Spleen (tissue), 13 donors: ENCODE data around the gene RANBP10. TPM values are rescaled to one million over a fixed set of nuclear protein-coding genes. Genes with fewer than 3 reads are reported as not detected.

Experiments used
- DNase-seq: peaks from one replicate; pipeline ENCODE4 v3.0.0-alpha.2; 2020
- H3K27ac ChIP-seq, 8 donors: fragments of 200-600 bp; sonication (generic) in 7 of 8; 1 replicate in 4 of 8; 2 replicates in 4 of 8; pipeline versions ENCODE4 v1.5.0 to v1.8.0; 2016 to 2021; ENCODE audit warnings: inconsistent platforms in 4 of 8, mild to moderate bottlenecking in 4 of 8, moderate library complexity in 1 of 8
- H3K27me3 ChIP-seq, 7 donors: fragments of 200-600 bp; sonication (generic) in 6 of 7; replicated peaks in 1 of 7; 1 replicate in 4 of 7; 2 replicates in 3 of 7; pipeline versions ENCODE4 v1.5.0 to v1.8.0; 2016 to 2021; ENCODE audit warnings: inconsistent platforms in 3 of 7, mild to moderate bottlenecking in 1 of 7
- H3K36me3 ChIP-seq, 6 donors: fragments of 200-600 bp; sonication (generic) in 5 of 6; 1 replicate in 4 of 6; 2 replicates in 2 of 6; pipeline versions ENCODE4 v1.5.0 to v1.8.0; 2016 to 2021; ENCODE audit warnings: inconsistent platforms in 2 of 6
- H3K4me1 ChIP-seq, 6 donors: fragments of 200-600 bp; sonication (generic) in 5 of 6; 1 replicate in 3 of 6; 2 replicates in 3 of 6; pipeline versions ENCODE4 v1.5.0 to v1.8.0; 2016 to 2021; ENCODE audit warnings: inconsistent platforms in 3 of 6
- H3K4me3 ChIP-seq, 8 donors: fragments of 200-600 bp; sonication (generic) in 7 of 8; 1 replicate in 4 of 8; 2 replicates in 4 of 8; pipeline versions ENCODE4 v1.5.0 to v1.8.0; 2016 to 2021; ENCODE audit warnings: inconsistent platforms in 4 of 8, mild to moderate bottlenecking in 4 of 8, moderate library complexity in 2 of 8
- H3K9me3 ChIP-seq, 8 donors: fragments of 200-600 bp; sonication (generic) in 7 of 8; 1 replicate in 4 of 8; 2 replicates in 4 of 8; pipeline versions ENCODE4 v1.5.0 to v1.8.0; 2016 to 2021; ENCODE audit warnings: inconsistent platforms in 4 of 8
- POLR2A ChIP-seq, 3 donors: fragments of 450-650 bp; IDR thresholded peaks; one replicate each; pipeline ENCODE4 v1.5.1; 2017; ENCODE audit warnings: antibody characterized with exemption in 3 of 3, mild to moderate bottlenecking in 1 of 3
- POLR2AphosphoS5 ChIP-seq, 3 donors: sonication (generic); formaldehyde crosslinking; IDR thresholded peaks; one replicate each; pipeline ENCODE4 v1.5.1; 2017; ENCODE audit warnings: antibody characterized with exemption in 3 of 3
- WGBS, 5 donors: extraction: QIAGEN DNeasy Blood & Tissue Kit in 3 of 5; methylation state at CpG; one replicate each; pipeline versions ENCODE4 v1.1.5 to v1.1.7; 2013 to 2018; 5-methylcytosine and 5-hydroxymethylcytosine counted together
- intact Hi-C: fragments of 100-400 bp; cut with DNase I; formaldehyde crosslinking; loops from one replicate; pipeline ENCODE4 v1.15.0; 2023; ENCODE audit warnings: low total_unique reads
- long read RNA-seq, 2 donors: transcript quantifications; one replicate each; lab custom pipeline, GENCODE V29; 2026
- polyA plus RNA-seq, 3 donors: library from polyadenylated mRNA; stranded (reverse); fragments of 200-250 nt; gene quantifications; one replicate each; pipeline ENCODE4 v1.2.1, GENCODE V29; 2013
- total RNA-seq, 7 donors: library from RNA; depleted of rRNA in 3 of 7; stranded (reverse); fragments of >200 nt in 3 of 7; fragmentation: NEBNext Ultra II Directional in 4 of 7; extraction: Animal tissue kit (Norgen Biotek cat#: 25700) in 4 of 7; gene quantifications; one replicate each; pipeline versions ENCODE4 v1.1.0 to v1.2.1, GENCODE V29; 2016 to 2021
- TF ChIP-seq, protein P1 (sequence below), 11 experiments: fragments of 200-600 bp in 7 of 11; fragments of 450-650 bp in 4 of 11; sonication (generic) in 4 of 11; IDR thresholded peaks in 8 of 11; conservative IDR thresholded peaks in 3 of 11; 1 replicate in 7 of 11; 2 replicates in 4 of 11; pipeline versions ENCODE4 v1.4.0 to v1.8.0; 2016 to 2021; ENCODE audit warnings: antibody characterized with exemption in 11 of 11, inconsistent platforms in 4 of 11, mild to moderate bottlenecking in 1 of 11
- donor health status: healthy with polysubstance abuse.
- donor health status: DM: no; HTN: no; CAD: no; lungs with moderate emphysema.
- donor health status: DM: no; HTN: no; CAD: no.
- donor health status: Bipolar disorder and iron deficiency.
- donor health status: healthy.
- donor health status: DM: no; HTN: no; CAD: no.
- donor health status: DM: yes; HTN: yes; CAD: no.

The RANBP10 gene
- total RNA-seq (10 to 100 TPM; 19.7 to 38.6 (median 25.9) TPM), polyA plus RNA-seq (10 to 100 TPM in 1 of 3 donors, 1 to 10 TPM in 2; 6.6 to 10.7 (median 8.1) TPM)
- long read RNA-seq, donor 1, full-length matches to known transcripts: 1 of 1 reads
- long read RNA-seq, donor 1, partial matches to known transcripts: 0 of 1 reads
- long read RNA-seq, donor 1, other reads (novel, unspliced or antisense): 0 of 1 reads
- long read RNA-seq, donor 2: 0 reads

DNA sequence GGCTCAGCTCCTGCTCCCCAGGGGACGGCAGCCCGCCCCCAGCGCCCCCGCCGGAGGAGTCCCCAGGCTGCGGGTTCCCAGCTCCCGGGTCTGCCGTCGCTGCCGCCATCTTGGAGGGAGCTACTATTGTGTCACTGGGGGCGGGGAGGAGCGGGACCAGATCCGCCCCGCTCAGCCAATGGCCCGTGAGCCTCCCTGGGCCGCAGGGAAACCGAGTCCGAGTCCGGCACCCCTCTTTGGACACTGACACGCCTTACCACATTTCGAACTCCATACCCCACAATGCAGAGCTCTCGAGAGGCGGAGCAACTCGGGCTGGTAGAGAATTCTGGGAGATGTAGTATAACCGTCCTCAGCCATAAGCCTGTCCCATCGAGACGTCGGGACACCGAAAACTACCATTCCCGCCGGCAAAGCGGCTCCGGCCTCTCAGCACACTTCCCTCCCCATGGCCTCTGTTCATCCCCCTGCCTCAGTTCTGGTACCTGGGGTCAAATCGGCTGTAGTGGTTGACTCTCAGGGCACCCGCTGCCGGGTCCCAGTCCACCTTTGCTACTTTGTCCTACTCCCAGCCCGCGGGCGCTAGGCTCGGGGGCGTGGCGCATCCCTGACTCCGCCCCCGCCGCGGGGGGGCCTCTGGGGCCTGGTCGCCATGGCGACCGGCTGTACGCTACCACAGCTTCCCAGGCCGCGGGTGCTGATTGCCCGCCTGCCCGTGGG lies at the start of gene RANBP10, which contains the start of gene TSNAXIP1:
TSS of gene RANBP10 (minus strand) at position 133 of the 720 bp plus-strand sequence. CDS start at position 109, 24 bp downstream.
TSS of gene TSNAXIP1 (plus strand) at position 462 of the 720 bp plus-strand sequence. CDS start 261 bp downstream, outside the sequence.
- Histone ChIP-seq H3K4me1 (peaks cover 37 to 57% (median 53%) of the 10 kb centered on the region in 6 donors), H3K36me3 (peaks cover 0 to 31% (median 0%) of the 10 kb centered on the region in 6 donors), H3K9me3 (no peaks in the 10 kb centered on the region), H3K4me3 (peak within 1 kb of the TSS; percentile 73 to 98 (median 86)), H3K27me3 (no peaks in the 10 kb centered on the region), H3K27ac (peak within 1 kb of the TSS; percentile 77 to 92 (median 82))
- peak; percentile 99 for DNase-seq
- 0 to 1% (median 0%) methylated on average over 27 to 54 of the region's 54 CpGs for WGBS, 5 donors
- TF ChIP-seq POLR2A (IDR thresholded peaks at IDR 0.05): peak in 1 of 3 donors; percentile 77
- peak; percentile 92 to 93 (median 93) for TF ChIP-seq POLR2AphosphoS5 (IDR thresholded peaks at IDR 0.05)
- TF ChIP-seq, protein P1, sequence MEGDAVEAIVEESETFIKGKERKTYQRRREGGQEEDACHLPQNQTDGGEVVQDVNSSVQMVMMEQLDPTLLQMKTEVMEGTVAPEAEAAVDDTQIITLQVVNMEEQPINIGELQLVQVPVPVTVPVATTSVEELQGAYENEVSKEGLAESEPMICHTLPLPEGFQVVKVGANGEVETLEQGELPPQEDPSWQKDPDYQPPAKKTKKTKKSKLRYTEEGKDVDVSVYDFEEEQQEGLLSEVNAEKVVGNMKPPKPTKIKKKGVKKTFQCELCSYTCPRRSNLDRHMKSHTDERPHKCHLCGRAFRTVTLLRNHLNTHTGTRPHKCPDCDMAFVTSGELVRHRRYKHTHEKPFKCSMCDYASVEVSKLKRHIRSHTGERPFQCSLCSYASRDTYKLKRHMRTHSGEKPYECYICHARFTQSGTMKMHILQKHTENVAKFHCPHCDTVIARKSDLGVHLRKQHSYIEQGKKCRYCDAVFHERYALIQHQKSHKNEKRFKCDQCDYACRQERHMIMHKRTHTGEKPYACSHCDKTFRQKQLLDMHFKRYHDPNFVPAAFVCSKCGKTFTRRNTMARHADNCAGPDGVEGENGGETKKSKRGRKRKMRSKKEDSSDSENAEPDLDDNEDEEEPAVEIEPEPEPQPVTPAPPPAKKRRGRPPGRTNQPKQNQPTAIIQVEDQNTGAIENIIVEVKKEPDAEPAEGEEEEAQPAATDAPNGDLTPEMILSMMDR (IDR thresholded peaks at IDR 0.05 in 8 of 11, conservative IDR thresholded peaks at IDR 0.05 in 3 of 11): peak in 2 of 11 experiments; percentile 4 to 23
- intact Hi-C loops: loop anchor here (10.0 kb wide), 2 partner anchors 52 to 282 kb away; partner anchors contain the start of gene RIPOR1

DNA sequence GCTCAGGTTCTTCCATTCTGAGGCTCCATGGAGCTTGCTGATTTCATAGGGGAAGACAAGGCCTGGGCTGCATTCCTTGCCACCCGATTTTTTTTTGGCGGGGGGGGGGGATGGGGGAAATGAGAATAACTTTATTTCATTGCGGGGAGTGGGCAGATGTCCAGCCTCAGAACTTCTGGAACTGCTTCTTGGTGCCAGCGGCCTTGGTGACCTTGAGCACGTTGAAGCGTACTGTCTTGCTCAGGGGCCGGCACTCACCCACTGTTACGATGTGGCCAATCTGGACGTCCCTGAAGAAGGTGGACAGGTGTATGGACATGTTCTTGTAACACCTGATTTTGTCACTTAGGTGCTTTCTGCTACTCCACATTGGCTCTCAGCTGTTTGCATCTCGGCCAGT lies 49.4 kb upstream of the RANBP10 start:
- H3K27me3 ChIP-seq: no peaks in the 10 kb centered on the region
- H3K27ac ChIP-seq: no peak overlapping the region
- DNase-seq: no peak
- TF ChIP-seq, protein P1 (IDR thresholded peaks at IDR 0.05 in 8 of 11, conservative IDR thresholded peaks at IDR 0.05 in 3 of 11): no peak
- no peak for TF ChIP-seq POLR2AphosphoS5 (IDR thresholded peaks at IDR 0.05)
- no peak for TF ChIP-seq POLR2A (IDR thresholded peaks at IDR 0.05)
- intact Hi-C loops: no loop called here
- H3K4me1 ChIP-seq: peaks cover 0 to 65% (median 20%) of the 10 kb centered on the region in 6 donors
- 76 to 84% (median 81%) methylated on average over 10 of the region's 10 CpGs for WGBS, 5 donors
- no peak overlapping the region for H3K4me3 ChIP-seq
- peaks cover 0 to 20% (median 6%) of the 10 kb centered on the region in 6 donors for H3K36me3 ChIP-seq
- no peaks in the 10 kb centered on the region for H3K9me3 ChIP-seq

DNA sequence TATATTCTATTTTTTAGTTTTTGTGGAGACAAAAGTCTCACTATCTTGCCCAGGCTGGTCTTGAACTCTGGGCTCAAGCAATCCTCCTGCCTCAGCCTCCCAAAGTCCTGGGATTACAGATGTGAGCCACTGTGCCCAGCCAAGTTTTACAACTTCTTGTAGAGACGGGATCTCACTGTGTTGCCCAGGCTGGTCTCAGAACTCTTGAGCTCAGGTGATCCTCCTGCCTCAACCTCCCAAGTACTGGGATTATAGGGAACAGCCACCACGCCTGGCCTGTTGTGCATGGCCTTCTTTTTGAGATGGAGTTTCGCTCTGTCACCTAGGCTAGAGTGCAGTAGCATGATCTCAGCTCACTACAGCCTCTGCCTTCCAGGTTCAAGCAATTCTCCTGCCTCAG lies 47.3 kb upstream of the RANBP10 start:
- Histone ChIP-seq H3K4me3 (no peak overlapping the region), H3K9me3 (no peaks in the 10 kb centered on the region), H3K27me3 (no peaks in the 10 kb centered on the region), H3K4me1 (peaks cover 0 to 83% (median 31%) of the 10 kb centered on the region in 6 donors), H3K27ac (no peak overlapping the region), H3K36me3 (peaks cover 0 to 27% (median 0%) of the 10 kb centered on the region in 6 donors)
- no peak for DNase-seq
- TF ChIP-seq, protein P1 (IDR thresholded peaks at IDR 0.05 in 8 of 11, conservative IDR thresholded peaks at IDR 0.05 in 3 of 11): no peak
- no peak for TF ChIP-seq POLR2A (IDR thresholded peaks at IDR 0.05)
- no peak for TF ChIP-seq POLR2AphosphoS5 (IDR thresholded peaks at IDR 0.05)
- WGBS, 5 donors: 94 to 100% (median 95%) methylated on average over 3 of the region's 3 CpGs
- intact Hi-C loops: no loop called here
